Measurements from ENCODE around the gene IPO5.

DNA sequence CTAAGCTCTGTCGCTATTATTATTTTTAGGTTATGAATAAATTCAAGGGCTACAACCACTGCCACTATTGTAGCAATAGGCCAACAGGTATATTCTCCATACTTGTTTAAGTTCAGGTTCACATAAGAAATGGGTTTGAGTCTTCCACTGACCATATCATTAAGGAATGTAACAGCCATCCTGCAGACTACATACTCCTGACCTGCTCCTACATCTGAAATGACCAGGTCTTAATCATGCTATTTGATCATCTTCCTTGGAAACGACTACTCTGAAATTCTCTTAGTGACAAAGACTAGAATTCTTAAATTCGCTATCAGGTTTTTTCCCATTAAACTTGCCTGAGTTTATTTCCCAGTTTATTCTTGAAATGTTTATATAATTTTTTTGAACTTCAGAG lies 66.8 kb downstream of the IPO5 start:
- TF ChIP-seq, protein P1, sequence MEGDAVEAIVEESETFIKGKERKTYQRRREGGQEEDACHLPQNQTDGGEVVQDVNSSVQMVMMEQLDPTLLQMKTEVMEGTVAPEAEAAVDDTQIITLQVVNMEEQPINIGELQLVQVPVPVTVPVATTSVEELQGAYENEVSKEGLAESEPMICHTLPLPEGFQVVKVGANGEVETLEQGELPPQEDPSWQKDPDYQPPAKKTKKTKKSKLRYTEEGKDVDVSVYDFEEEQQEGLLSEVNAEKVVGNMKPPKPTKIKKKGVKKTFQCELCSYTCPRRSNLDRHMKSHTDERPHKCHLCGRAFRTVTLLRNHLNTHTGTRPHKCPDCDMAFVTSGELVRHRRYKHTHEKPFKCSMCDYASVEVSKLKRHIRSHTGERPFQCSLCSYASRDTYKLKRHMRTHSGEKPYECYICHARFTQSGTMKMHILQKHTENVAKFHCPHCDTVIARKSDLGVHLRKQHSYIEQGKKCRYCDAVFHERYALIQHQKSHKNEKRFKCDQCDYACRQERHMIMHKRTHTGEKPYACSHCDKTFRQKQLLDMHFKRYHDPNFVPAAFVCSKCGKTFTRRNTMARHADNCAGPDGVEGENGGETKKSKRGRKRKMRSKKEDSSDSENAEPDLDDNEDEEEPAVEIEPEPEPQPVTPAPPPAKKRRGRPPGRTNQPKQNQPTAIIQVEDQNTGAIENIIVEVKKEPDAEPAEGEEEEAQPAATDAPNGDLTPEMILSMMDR (IDR thresholded peaks at IDR 0.05), result no peak
- TF ChIP-seq EP300 (IDR thresholded peaks at IDR 0.05; ENCODE audit: borderline replicate concordance in 1 of 2, low read depth in 1 of 2, low read length in 1 of 2) (no peak), TAF1 (IDR thresholded peaks at IDR 0.05; ENCODE audit: borderline replicate concordance, low read depth, low read length) (no peak), FOXJ3 (CRISPR knock-in tag; IDR thresholded peaks at IDR 0.05) (no peak), TCF12 (IDR thresholded peaks at IDR 0.05) (no peak), TEAD4 (IDR thresholded peaks at IDR 0.05; ENCODE audit: borderline replicate concordance, insufficient read depth) (no peak), GATA2 (CRISPR knock-in tag; IDR thresholded peaks at IDR 0.05) (no peak), MXI1 (IDR thresholded peaks at IDR 0.05; ENCODE audit: low read depth, low read length) (no peak), FOSL2 (IDR thresholded peaks at IDR 0.05; ENCODE audit: borderline replicate concordance, low read depth) (no peak), SIN3A (IDR thresholded peaks at IDR 0.05; ENCODE audit: borderline replicate concordance, low read depth, low read length) (no peak)

All from SK-N-SH (cell line).